Activated gamma-delta T cell treated with Interleukin-2 at 50 U/mL for 16 hours (primary cell): ENCODE measurements around the gene MLLT11.

Source experiments
- DNase-seq: peaks from one replicate; pipeline ENCODE4 v3.0.0-alpha.2; 2020

MLLT11 gene

DNA sequence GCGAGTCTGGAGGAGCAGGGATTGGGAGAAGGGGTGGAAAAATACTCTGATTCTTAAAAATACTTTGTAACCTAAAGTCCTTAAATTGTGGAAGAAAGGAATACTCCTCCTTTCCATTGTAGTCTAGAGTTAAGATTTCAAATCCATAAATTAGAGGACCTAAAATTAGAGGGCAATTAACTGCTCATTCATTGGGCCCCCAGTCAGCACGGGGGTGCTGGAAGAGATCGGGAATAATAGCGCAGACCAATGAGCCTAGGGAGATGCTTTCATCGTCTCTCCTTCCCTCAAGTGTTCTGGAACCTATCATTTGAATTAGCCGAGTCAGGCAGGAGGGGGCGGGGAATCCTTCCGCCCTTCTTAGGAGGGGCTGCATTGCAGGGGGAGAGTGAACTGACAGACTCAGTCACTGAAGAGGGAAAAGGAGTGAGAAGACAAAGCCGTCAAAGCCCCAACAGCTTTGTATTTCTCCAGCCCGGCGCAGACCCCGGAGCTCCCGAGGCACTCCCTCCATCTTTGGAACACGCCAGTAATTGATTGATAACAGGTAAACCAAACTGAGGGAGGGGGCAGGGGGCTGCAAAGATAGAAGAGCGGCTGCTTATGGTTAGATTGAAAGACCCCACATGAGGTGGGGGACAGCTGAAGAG, at the start of gene MLLT11:
Gene MLLT11 (plus strand): TSS at position 391 of the 650 bp plus-strand sequence. CDS start 6,828 bp downstream, outside the sequence.
- DNase-seq, result no peak

GRCh38 chr1:151011154-151011850, 48.9 kb upstream of the MLLT11 start:
- no peak for DNase-seq

DNA sequence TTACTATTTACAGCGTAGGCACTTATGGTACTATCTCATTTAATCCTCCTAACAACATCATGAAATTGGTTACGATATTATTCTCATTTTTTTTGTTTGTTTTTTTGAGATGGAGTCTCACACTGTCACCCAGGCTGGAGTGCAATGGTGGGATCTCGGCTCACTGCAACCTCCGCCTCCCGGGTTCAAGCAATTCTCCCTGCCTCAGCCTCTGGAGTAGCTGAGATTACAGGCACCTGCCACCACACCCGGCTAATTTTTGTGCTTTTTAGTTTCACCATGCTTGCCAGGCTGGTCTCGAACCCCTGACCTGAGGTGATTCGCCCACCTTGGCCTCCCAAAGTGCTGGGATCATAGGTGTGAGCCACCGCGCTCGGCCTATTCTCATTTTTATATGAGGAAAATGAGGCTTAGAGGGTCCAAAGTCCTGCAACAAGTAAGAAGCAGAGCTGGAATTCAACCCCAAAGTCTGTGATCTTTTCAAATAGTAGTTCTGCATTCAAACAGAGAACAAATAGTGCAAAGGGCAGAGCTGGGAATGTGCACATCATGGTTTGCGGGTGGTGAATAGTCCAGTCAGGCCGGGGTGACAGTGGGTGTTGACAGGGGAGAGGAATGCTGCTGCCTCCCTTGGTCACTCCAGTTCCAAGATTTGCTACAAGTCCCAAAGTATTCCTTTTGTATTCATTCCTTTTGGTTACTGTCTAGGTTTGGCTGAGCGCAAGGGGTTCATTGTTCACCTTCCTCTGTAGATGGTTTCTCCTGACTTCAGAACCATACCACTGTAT, 47.3 kb upstream of the MLLT11 start:
- no peak for DNase-seq

DNA sequence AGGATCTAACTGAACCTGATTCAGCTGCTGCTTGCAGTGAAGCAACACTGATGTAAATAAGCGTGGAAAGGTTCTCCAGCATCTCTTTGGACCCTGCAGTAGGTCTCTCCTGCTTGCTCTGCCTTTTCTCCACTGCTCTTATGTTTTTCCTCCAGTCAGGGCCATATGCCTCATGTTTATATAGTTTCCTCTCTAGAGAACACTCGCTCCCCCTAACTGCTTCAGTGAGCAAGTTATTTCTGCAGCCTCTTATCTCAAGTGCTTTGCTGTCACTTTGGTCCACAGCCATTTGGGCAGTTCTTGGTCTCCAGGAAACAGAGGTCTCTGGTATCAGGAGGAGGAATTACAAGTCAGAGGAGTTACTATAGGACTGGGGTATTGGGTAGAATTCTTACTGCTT, 46.7 kb upstream of the MLLT11 start:
- DNase-seq, result no peak

GRCh38 chr1:151024540-151025146, 35.6 kb upstream of the MLLT11 start:
- peak; percentile 91 for DNase-seq

DNA sequence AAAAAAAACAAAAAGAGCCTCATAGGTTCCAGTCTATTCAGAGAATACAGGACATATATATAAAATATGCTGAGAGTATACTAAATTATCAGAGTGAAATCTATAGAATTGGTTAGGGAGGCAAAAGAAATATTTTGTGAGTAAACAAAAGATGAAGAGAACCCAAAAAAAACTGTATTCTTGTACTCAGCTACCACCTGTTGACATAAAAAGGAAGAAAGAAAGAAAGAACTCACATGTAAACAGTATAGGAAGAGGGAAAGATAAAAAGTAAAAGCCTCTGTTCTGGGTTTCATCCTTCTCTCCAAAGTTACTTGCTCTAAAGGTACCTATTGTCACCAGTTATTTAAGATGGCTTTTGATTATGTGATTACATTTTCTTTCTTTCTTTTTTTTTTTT, 33.7 kb upstream of the MLLT11 start:
- DNase-seq, result no peak

GRCh38 chr1:151032164-151032563, 28.0 kb upstream of the MLLT11 start:
- DNase-seq, result no peak

DNA sequence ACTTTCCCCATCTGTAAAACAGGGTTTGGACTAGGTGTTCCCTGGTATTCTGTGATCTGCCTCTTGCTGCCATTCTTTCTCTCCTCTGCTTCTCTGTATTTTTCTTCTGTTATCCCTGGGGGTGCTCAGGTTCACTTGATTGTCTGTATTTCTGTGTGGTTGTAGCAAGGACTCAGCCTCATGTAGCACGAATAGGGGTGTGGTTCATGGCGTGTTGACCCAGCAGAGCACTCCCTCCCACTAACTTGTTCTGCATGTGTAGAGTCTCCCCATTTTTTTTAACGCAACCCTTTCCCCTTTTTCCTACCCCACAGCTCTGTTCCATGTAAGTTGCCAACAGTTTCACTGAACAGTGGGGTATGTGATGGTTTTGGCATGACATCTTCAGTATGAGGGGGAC, 25.0 kb upstream of the MLLT11 start:
- DNase-seq, result no peak

DNA sequence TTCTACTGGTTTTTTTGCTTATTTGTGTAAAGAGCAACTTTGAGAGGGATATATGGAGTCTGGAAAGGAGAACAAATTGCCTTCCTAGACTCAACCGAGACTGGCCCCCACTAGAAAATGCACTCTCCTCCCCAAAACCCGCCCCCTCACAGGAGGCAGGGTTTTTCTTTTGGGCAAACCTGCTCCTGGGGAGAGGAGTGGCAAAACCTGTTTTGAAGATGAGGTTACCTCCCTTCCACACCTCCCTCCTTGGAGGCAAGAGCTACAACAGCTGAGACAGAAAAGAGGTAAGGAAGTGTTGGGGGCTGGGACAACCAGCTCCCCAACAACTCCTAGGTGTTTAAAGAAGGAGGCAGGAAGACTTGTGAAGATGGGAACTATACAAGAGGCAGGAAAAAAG, 23.8 kb upstream of the MLLT11 start, which contains the start of gene BNIPL:
Gene BNIPL (plus strand): TSS at position 231 of the 400 bp plus-strand sequence. CDS start 140 bp downstream, at position 371.
- DNase-seq, result no peak

- no peak for DNase-seq
Measured at GRCh38 chr1:151037032-151037431, 23.2 kb upstream of the MLLT11 start.

- DNase-seq, result no peak
Measured at GRCh38 chr1:151039521-151039920, 20.7 kb upstream of the MLLT11 start.

DNA sequence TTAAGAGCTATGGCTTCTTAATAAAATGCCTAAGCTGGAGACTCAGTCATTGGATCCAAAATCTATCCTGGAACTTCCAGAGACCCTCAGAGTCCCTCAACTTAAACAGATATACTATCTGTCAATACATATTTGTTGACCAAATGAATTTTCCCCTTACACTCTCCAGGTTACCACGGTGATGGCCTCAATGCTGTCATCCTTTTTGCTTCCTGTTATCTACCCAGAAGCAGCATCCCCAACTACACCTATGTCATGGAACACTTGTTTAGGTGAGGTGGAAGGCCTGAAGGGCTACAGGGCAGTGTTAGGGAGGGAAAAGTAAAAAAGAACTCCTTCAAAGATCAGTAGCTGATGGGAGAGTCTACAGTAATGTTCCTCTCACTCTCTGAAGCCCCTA, 17.0 kb upstream of the MLLT11 start:
- DNase-seq, result no peak

- peak; percentile 65 for DNase-seq
Measured at GRCh38 chr1:151047591-151047924, 12.6 kb upstream of the MLLT11 start, which contains the start of gene C1orf56. Gene C1orf56 (plus strand): TSS chr1:151047751. CDS start chr1:151047848, 97 bp downstream.

DNA sequence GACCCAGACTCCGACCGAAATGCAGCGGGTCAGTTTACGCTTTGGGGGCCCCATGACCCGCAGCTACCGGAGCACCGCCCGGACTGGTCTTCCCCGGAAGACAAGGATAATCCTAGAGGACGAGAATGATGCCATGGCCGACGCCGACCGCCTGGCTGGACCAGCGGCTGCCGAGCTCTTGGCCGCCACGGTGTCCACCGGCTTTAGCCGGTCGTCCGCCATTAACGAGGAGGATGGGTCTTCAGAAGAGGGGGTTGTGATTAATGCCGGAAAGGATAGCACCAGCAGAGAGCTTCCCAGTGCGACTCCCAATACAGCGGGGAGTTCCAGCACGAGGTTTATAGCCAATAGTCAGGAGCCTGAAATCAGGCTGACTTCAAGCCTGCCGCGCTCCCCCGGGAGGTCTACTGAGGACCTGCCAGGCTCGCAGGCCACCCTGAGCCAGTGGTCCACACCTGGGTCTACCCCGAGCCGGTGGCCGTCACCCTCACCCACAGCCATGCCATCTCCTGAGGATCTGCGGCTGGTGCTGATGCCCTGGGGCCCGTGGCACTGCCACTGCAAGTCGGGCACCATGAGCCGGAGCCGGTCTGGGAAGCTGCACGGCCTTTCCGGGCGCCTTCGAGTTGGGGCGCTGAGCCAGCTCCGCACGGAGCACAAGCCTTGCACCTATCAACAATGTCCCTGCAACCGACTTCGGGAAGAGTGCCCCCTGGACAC, 12.1 kb upstream of the MLLT11 start:
- DNase-seq, result peak; percentile 59

DNA sequence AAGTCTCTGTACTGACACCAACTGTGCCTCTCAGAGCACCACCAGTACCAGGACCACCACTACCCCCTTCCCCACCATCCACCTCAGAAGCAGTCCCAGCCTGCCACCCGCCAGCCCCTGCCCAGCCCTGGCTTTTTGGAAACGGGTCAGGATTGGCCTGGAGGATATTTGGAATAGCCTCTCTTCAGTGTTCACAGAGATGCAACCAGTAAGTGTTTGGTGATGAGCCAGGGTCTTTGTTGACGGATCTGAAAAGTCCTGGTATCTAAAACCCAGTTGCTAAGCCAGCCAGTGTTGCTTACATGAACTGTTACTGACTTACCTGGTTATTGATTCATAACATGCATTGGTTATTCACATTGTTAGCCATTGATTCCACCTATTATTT, 11.6 kb upstream of the MLLT11 start:
- no peak for DNase-seq

- DNase-seq, result no peak
Measured at GRCh38 chr1:151049458-151049857, 10.7 kb upstream of the MLLT11 start.

- DNase-seq, result no peak
Measured at GRCh38 chr1:151050051-151050688, 10.0 kb upstream of the MLLT11 start.

- no peak for DNase-seq
Measured at GRCh38 chr1:151051356-151052009, 8.7 kb upstream of the MLLT11 start.

- DNase-seq, result no peak
Measured at GRCh38 chr1:151054971-151055547, 5.1 kb upstream of the MLLT11 start.

DNA sequence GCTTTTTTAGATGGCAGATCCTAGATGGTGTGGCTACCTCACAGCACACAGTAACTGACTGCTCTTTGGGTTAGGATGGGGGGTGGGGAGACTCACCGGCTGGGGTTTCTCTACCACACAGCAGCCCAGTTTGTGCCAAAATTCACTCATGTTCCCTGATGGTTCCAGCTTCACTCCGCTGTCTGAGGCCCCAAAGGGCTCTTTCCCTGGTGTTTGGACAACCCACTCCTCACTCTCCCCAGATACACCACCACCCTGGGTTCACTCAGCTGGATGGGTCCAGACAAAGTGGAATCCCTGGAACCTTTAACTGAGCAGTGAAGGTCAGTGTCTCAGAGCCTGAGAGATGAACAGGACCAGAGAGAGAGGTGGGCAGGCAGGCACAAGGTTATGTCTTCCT, 4.6 kb upstream of the MLLT11 start:
- no peak for DNase-seq

DNA sequence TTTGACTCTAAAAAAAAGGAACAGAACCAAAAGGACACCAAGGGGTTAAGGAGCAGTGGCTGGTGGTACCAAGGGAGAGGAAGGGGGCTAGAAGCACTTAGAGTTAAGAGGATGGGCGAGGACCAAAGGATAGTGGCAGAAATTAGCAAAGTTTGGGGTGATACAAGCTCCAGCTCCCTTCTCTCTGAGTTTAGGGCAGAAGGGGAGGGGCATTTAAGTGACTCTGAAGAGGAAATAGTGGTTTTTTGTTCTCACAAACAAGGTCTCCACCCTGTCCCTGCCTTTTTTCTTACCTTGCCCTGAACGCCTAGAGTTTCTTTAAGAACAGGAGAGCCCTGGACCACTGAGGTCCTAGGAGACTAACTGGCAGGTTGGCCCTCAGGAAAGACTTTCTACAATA, 4.0 kb upstream of the MLLT11 start:
- DNase-seq, result peak; percentile 48
